WTC11 (cell line): Measurements from ENCODE around the gene SNRPA1. TPM values are rescaled to one million over a fixed set of nuclear protein-coding genes. Genes with fewer than 3 reads are reported as not detected.

Experiments
- ATF1 ChIP-seq: sonication (generic); formaldehyde crosslinking; IDR thresholded peaks from 2 replicates; pipeline ENCODE4 v1.8.1; 2023; ENCODE audit warnings: mild to moderate bottlenecking, moderate library complexity, missing genetic modification reagents
- KAT7 ChIP-seq: sonication (generic); formaldehyde crosslinking; IDR thresholded peaks from 2 replicates; pipeline ENCODE4 v1.8.1; 2023; ENCODE audit warnings: missing genetic modification reagents, mild to moderate bottlenecking, borderline replicate concordance
- NFATC4 ChIP-seq: fragments of 250-450 bp; sonication (Bioruptor Pico); IDR thresholded peaks from 2 replicates; pipeline ENCODE4 v1.9.0; 2021; ENCODE audit warnings: mild to moderate bottlenecking
- NR2C2 ChIP-seq: sonication (generic); formaldehyde crosslinking; IDR thresholded peaks from 2 replicates; pipeline ENCODE4 v1.8.0; 2022; ENCODE audit warnings: mild to moderate bottlenecking, missing genetic modification reagents
- SOX15 ChIP-seq: fragments of 250-450 bp; sonication (Bioruptor Pico); IDR thresholded peaks from 2 replicates; pipeline ENCODE4 v1.9.0; 2021; ENCODE audit warnings: mild to moderate bottlenecking
- ZBTB21 ChIP-seq: sonication (generic); formaldehyde crosslinking; IDR thresholded peaks from 2 replicates; pipeline ENCODE4 v1.8.1; 2023; ENCODE audit warnings: mild to moderate bottlenecking, missing genetic modification reagents, borderline replicate concordance
- ZNF138 ChIP-seq: sonication (generic); formaldehyde crosslinking; conservative IDR thresholded peaks from 2 replicates; pipeline ENCODE4 v1.8.1; 2022; ENCODE audit warnings: mild to moderate bottlenecking, moderate library complexity, missing genetic modification reagents
- ZNF423 ChIP-seq: fragments of 250-450 bp; sonication (Bioruptor Pico); IDR thresholded peaks from 2 replicates; pipeline ENCODE4 v2.1.2; 2022; ENCODE audit warnings: mild to moderate bottlenecking, moderate library complexity
- total RNA-seq: library from RNA; stranded (reverse); gene quantifications from 3 replicates; pipeline ENCODE4 v1.2.3, GENCODE V29; 2021
- TF ChIP-seq, protein P1 (sequence below): sonication (generic); formaldehyde crosslinking; IDR thresholded peaks from 2 replicates; pipeline ENCODE4 v1.8.0; 2023; ENCODE audit warnings: missing genetic modification reagents, mild to moderate bottlenecking, borderline replicate concordance
- TF ChIP-seq, protein P2 (sequence below): sonication (generic); formaldehyde crosslinking; IDR thresholded peaks from 2 replicates; pipeline ENCODE4 v1.8.1; 2022; ENCODE audit warnings: low read depth, missing genetic modification reagents, borderline replicate concordance
- TF ChIP-seq, protein P3 (sequence below): sonication (generic); formaldehyde crosslinking; IDR thresholded peaks from 2 replicates; pipeline ENCODE4 v1.8.0; 2023; ENCODE audit warnings: missing genetic modification reagents
- TF ChIP-seq, protein P4 (sequence below): sonication (generic); formaldehyde crosslinking; IDR thresholded peaks from 2 replicates; pipeline ENCODE4 v1.8.0; 2022; ENCODE audit warnings: mild to moderate bottlenecking, missing genetic modification reagents
- TF ChIP-seq, protein P5 (sequence below): sonication (generic); formaldehyde crosslinking; conservative IDR thresholded peaks from 2 replicates; pipeline ENCODE4 v1.8.1; 2023; ENCODE audit warnings: mild to moderate bottlenecking, low read depth, missing genetic modification reagents, moderate library complexity
- TF ChIP-seq, protein P6 (sequence below): fragments of 250-450 bp; sonication (Bioruptor Pico); IDR thresholded peaks from 2 replicates; pipeline ENCODE4 v1.8.0; 2021; ENCODE audit warnings: mild to moderate bottlenecking
- TF ChIP-seq, protein P7 (sequence below): sonication (generic); formaldehyde crosslinking; IDR thresholded peaks from 2 replicates; pipeline ENCODE4 v1.8.0; 2023; ENCODE audit warnings: mild to moderate bottlenecking, missing genetic modification reagents
- TF ChIP-seq, protein P8 (sequence below): fragments of 250-450 bp; sonication (Bioruptor Pico); IDR thresholded peaks from 2 replicates; pipeline ENCODE4 v2.1.2; 2022; ENCODE audit warnings: mild to moderate bottlenecking, moderate library complexity
- TF ChIP-seq, protein P9 (sequence below): sonication (generic); formaldehyde crosslinking; IDR thresholded peaks from 2 replicates; pipeline ENCODE4 v1.8.1; 2023; ENCODE audit warnings: mild to moderate bottlenecking, missing genetic modification reagents
- TF ChIP-seq, protein P10 (sequence below): sonication (generic); formaldehyde crosslinking; IDR thresholded peaks from 2 replicates; pipeline ENCODE4 v1.8.1; 2023; ENCODE audit warnings: mild to moderate bottlenecking, missing genetic modification reagents, moderate library complexity

SNRPA1 gene
- total RNA-seq, 1 experiment from 2014 or later = 170 TPM

DNA sequence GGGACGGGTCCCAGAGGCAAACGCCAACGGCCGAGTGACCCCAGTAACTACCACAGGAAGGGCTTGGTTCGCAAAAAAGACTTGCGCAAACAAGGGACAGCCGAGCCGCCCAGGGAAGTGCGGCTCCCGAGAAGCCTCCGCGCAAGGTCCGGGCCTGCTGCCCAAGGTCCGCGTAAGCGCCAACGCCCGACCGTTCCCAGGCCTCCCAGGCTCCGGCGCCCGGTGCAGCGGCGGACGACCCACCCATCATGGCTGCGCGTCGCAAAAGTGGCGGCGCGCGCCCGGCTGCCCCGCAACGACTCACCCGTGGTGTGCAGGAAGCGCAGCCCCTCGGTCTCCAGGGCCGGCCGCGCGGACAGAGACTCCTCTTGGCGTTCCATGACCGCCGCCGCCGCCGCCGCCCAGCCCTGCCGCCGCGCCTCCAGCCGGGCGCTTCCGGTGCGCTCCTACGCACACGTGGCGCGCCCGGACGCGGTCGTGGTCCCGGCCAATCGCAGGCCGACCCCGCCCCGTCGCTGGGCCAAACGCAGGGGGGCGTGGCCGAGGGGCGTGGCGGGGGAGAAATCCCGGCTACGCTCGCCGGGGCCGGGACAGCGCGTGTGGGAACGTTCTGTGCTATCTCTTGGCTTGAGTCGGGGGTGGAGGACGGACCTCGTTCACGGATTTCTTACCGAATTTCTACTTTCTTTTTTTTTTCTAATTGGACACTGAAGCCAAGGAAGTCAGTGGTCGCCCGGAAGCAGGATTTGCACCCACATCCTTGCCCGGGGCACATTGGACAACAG lies 17.8 kb downstream of the SNRPA1 start, which contains the start of gene SELENOS (continued):
- TF ChIP-seq, protein P1, sequence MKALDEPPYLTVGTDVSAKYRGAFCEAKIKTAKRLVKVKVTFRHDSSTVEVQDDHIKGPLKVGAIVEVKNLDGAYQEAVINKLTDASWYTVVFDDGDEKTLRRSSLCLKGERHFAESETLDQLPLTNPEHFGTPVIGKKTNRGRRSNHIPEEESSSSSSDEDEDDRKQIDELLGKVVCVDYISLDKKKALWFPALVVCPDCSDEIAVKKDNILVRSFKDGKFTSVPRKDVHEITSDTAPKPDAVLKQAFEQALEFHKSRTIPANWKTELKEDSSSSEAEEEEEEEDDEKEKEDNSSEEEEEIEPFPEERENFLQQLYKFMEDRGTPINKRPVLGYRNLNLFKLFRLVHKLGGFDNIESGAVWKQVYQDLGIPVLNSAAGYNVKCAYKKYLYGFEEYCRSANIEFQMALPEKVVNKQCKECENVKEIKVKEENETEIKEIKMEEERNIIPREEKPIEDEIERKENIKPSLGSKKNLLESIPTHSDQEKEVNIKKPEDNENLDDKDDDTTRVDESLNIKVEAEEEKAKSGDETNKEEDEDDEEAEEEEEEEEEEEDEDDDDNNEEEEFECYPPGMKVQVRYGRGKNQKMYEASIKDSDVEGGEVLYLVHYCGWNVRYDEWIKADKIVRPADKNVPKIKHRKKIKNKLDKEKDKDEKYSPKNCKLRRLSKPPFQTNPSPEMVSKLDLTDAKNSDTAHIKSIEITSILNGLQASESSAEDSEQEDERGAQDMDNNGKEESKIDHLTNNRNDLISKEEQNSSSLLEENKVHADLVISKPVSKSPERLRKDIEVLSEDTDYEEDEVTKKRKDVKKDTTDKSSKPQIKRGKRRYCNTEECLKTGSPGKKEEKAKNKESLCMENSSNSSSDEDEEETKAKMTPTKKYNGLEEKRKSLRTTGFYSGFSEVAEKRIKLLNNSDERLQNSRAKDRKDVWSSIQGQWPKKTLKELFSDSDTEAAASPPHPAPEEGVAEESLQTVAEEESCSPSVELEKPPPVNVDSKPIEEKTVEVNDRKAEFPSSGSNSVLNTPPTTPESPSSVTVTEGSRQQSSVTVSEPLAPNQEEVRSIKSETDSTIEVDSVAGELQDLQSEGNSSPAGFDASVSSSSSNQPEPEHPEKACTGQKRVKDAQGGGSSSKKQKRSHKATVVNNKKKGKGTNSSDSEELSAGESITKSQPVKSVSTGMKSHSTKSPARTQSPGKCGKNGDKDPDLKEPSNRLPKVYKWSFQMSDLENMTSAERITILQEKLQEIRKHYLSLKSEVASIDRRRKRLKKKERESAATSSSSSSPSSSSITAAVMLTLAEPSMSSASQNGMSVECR = peak; percentile 77; the same call in 1 of the 2 replicates
- TF ChIP-seq, protein P2, sequence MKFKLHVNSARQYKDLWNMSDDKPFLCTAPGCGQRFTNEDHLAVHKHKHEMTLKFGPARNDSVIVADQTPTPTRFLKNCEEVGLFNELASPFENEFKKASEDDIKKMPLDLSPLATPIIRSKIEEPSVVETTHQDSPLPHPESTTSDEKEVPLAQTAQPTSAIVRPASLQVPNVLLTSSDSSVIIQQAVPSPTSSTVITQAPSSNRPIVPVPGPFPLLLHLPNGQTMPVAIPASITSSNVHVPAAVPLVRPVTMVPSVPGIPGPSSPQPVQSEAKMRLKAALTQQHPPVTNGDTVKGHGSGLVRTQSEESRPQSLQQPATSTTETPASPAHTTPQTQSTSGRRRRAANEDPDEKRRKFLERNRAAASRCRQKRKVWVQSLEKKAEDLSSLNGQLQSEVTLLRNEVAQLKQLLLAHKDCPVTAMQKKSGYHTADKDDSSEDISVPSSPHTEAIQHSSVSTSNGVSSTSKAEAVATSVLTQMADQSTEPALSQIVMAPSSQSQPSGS (CRISPR knock-in tag) = no peak
- TF ChIP-seq, protein P3, sequence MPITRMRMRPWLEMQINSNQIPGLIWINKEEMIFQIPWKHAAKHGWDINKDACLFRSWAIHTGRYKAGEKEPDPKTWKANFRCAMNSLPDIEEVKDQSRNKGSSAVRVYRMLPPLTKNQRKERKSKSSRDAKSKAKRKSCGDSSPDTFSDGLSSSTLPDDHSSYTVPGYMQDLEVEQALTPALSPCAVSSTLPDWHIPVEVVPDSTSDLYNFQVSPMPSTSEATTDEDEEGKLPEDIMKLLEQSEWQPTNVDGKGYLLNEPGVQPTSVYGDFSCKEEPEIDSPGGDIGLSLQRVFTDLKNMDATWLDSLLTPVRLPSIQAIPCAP (CRISPR knock-in tag) = no peak
- TF ChIP-seq SOX15 (CRISPR knock-in tag) (no peak), ZNF423 (no peak), NFATC4 (CRISPR knock-in tag) (no peak), ATF1 (CRISPR knock-in tag) (no peak; the same call in 1 of the 2 replicates), ZNF138 (no peak), ZBTB21 (CRISPR knock-in tag) (no peak), NR2C2 (CRISPR knock-in tag) (no peak), KAT7 (CRISPR knock-in tag) (no peak; the same call in 1 of the 2 replicates)
- TF ChIP-seq, protein P4, sequence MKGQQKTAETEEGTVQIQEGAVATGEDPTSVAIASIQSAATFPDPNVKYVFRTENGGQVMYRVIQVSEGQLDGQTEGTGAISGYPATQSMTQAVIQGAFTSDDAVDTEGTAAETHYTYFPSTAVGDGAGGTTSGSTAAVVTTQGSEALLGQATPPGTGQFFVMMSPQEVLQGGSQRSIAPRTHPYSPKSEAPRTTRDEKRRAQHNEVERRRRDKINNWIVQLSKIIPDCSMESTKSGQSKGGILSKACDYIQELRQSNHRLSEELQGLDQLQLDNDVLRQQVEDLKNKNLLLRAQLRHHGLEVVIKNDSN (CRISPR knock-in tag) = no peak
- TF ChIP-seq, protein P5, sequence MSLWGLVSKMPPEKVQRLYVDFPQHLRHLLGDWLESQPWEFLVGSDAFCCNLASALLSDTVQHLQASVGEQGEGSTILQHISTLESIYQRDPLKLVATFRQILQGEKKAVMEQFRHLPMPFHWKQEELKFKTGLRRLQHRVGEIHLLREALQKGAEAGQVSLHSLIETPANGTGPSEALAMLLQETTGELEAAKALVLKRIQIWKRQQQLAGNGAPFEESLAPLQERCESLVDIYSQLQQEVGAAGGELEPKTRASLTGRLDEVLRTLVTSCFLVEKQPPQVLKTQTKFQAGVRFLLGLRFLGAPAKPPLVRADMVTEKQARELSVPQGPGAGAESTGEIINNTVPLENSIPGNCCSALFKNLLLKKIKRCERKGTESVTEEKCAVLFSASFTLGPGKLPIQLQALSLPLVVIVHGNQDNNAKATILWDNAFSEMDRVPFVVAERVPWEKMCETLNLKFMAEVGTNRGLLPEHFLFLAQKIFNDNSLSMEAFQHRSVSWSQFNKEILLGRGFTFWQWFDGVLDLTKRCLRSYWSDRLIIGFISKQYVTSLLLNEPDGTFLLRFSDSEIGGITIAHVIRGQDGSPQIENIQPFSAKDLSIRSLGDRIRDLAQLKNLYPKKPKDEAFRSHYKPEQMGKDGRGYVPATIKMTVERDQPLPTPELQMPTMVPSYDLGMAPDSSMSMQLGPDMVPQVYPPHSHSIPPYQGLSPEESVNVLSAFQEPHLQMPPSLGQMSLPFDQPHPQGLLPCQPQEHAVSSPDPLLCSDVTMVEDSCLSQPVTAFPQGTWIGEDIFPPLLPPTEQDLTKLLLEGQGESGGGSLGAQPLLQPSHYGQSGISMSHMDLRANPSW (CRISPR knock-in tag) = no peak
- TF ChIP-seq, protein P6, sequence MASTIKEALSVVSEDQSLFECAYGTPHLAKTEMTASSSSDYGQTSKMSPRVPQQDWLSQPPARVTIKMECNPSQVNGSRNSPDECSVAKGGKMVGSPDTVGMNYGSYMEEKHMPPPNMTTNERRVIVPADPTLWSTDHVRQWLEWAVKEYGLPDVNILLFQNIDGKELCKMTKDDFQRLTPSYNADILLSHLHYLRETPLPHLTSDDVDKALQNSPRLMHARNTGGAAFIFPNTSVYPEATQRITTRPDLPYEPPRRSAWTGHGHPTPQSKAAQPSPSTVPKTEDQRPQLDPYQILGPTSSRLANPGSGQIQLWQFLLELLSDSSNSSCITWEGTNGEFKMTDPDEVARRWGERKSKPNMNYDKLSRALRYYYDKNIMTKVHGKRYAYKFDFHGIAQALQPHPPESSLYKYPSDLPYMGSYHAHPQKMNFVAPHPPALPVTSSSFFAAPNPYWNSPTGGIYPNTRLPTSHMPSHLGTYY = no peak
- TF ChIP-seq, protein P7, sequence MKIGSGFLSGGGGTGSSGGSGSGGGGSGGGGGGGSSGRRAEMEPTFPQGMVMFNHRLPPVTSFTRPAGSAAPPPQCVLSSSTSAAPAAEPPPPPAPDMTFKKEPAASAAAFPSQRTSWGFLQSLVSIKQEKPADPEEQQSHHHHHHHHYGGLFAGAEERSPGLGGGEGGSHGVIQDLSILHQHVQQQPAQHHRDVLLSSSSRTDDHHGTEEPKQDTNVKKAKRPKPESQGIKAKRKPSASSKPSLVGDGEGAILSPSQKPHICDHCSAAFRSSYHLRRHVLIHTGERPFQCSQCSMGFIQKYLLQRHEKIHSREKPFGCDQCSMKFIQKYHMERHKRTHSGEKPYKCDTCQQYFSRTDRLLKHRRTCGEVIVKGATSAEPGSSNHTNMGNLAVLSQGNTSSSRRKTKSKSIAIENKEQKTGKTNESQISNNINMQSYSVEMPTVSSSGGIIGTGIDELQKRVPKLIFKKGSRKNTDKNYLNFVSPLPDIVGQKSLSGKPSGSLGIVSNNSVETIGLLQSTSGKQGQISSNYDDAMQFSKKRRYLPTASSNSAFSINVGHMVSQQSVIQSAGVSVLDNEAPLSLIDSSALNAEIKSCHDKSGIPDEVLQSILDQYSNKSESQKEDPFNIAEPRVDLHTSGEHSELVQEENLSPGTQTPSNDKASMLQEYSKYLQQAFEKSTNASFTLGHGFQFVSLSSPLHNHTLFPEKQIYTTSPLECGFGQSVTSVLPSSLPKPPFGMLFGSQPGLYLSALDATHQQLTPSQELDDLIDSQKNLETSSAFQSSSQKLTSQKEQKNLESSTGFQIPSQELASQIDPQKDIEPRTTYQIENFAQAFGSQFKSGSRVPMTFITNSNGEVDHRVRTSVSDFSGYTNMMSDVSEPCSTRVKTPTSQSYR (CRISPR knock-in tag) = no peak
- TF ChIP-seq, protein P8, sequence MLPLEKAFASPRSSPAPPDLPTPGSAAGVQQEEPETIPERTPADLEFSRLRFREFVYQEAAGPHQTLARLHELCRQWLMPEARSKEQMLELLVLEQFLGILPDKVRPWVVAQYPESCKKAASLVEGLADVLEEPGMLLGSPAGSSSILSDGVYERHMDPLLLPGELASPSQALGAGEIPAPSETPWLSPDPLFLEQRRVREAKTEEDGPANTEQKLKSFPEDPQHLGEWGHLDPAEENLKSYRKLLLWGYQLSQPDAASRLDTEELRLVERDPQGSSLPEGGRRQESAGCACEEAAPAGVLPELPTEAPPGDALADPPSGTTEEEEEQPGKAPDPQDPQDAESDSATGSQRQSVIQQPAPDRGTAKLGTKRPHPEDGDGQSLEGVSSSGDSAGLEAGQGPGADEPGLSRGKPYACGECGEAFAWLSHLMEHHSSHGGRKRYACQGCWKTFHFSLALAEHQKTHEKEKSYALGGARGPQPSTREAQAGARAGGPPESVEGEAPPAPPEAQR = no peak
- TF ChIP-seq, protein P9, sequence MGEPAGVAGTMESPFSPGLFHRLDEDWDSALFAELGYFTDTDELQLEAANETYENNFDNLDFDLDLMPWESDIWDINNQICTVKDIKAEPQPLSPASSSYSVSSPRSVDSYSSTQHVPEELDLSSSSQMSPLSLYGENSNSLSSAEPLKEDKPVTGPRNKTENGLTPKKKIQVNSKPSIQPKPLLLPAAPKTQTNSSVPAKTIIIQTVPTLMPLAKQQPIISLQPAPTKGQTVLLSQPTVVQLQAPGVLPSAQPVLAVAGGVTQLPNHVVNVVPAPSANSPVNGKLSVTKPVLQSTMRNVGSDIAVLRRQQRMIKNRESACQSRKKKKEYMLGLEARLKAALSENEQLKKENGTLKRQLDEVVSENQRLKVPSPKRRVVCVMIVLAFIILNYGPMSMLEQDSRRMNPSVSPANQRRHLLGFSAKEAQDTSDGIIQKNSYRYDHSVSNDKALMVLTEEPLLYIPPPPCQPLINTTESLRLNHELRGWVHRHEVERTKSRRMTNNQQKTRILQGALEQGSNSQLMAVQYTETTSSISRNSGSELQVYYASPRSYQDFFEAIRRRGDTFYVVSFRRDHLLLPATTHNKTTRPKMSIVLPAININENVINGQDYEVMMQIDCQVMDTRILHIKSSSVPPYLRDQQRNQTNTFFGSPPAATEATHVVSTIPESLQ (CRISPR knock-in tag) = no peak
- TF ChIP-seq, protein P10, sequence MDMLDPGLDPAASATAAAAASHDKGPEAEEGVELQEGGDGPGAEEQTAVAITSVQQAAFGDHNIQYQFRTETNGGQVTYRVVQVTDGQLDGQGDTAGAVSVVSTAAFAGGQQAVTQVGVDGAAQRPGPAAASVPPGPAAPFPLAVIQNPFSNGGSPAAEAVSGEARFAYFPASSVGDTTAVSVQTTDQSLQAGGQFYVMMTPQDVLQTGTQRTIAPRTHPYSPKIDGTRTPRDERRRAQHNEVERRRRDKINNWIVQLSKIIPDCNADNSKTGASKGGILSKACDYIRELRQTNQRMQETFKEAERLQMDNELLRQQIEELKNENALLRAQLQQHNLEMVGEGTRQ = peak; percentile 86
